OCI-LY3 (cell line): ENCODE measurements around the gene CD99L2.

Source experiments
- EZH2phosphoT487 ChIP-seq: fragments of 200-600 bp; shearing (Covaris generic); IDR thresholded peaks from 2 replicates; pipeline ENCODE4 v1.6.1; 2018; ENCODE audit warnings: antibody characterized with exemption, mixed run types, low read depth
- TF ChIP-seq, protein P1 (sequence below): fragments of 200-600, 300-600 bp; sonication (generic); IDR thresholded peaks from 2 replicates; pipeline ENCODE4 v1.5.1; 2014; ENCODE audit warnings: antibody characterized with exemption, low read length, low read depth

DNA sequence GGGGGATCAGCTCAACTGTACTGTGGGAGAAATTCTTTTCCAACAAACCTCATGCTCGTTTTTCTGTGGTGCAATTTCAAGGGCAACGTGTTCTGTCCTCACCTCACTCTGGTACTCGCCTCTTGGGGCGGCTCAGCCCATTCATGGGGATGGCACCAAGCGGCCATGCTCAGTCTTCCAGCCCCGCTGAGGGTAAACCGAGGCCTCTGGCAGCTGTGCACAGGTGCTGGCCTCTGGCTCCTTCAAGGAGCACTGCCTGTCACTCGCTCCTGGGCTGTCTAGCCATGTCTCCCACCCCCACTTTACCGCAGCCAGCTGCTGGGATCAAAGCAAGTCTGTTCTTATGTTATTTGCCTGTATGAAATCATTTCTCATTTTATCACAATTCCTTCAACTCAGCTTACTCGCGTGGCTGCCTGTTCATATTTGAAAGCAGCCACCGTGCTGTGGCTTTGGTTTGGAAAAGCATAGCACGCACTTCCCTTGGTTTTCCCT, 135.1 kb downstream of the CD99L2 start:
- TF ChIP-seq, protein P1, sequence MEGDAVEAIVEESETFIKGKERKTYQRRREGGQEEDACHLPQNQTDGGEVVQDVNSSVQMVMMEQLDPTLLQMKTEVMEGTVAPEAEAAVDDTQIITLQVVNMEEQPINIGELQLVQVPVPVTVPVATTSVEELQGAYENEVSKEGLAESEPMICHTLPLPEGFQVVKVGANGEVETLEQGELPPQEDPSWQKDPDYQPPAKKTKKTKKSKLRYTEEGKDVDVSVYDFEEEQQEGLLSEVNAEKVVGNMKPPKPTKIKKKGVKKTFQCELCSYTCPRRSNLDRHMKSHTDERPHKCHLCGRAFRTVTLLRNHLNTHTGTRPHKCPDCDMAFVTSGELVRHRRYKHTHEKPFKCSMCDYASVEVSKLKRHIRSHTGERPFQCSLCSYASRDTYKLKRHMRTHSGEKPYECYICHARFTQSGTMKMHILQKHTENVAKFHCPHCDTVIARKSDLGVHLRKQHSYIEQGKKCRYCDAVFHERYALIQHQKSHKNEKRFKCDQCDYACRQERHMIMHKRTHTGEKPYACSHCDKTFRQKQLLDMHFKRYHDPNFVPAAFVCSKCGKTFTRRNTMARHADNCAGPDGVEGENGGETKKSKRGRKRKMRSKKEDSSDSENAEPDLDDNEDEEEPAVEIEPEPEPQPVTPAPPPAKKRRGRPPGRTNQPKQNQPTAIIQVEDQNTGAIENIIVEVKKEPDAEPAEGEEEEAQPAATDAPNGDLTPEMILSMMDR: no peak
- TF ChIP-seq EZH2phosphoT487: no peak
